Measurements from ENCODE around the gene NXPH2.

NXPH2 gene

DNA sequence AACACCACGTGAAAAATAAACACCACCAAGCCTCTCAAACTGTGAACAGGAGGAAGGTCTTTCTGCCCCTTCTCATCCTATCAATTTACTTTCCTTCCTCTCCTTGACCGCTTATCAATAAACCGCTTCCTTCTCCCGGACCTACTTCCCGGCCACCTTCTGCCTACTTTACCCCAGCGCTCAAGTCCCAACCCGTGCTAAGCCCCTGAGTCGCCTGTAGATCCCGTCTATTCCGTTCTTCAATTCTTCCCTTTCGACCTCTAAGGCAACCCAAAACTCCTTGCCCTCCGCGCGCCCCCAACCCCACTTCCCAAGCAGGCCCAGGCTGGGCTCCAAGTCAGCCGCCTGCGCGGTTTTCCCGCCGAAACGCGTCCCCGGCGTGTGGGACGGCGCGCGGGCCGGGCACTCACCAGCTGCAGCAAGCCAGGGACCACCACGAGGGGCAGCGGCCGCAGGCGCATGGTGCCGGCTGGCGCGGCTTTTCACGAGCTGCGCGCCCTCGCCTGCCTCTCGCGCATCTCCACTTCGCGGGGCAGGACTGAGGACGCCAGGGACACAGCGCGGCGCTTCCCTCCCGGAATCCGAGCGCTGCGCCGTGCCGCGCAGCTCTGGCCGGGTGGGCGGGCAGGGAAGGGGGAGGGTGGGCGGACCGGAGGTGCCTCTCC lies at the start of gene NXPH2:
Gene NXPH2, minus strand, starts transcription at position 610 of the 665 bp plus-strand sequence. Its CDS starts 149 bp downstream, at position 461.
- no peak for DNase-seq

DNA sequence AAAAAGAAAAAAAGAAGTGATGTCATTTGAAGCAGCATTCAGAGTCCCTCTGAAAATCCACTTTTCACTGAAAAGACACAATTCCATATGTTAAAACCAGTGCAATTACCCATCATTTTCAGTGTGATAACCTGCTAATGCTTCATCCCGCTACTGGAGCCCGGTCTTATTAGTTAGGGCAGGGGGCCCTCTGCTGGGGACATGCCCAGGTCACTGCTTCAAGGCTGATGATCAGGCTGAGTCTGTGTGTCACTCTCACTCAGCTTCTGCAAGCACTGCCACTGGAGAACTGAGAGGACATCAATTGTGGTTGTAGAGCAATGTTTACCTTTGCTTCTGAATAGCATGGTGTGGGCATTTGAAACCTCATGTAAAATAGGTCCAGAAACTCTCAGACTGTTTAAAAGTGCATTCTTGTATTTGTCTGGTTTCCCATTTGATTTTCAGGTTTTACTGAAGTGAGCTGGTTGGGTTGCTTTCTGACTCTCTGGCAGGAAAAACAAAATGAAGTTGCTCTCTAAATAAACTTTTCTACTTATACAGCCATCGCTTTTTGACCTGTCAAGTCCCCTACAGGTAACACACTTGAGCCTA lies 49.2 kb upstream of the NXPH2 start:
- DNase-seq = peak; percentile 15 to 28

DNA sequence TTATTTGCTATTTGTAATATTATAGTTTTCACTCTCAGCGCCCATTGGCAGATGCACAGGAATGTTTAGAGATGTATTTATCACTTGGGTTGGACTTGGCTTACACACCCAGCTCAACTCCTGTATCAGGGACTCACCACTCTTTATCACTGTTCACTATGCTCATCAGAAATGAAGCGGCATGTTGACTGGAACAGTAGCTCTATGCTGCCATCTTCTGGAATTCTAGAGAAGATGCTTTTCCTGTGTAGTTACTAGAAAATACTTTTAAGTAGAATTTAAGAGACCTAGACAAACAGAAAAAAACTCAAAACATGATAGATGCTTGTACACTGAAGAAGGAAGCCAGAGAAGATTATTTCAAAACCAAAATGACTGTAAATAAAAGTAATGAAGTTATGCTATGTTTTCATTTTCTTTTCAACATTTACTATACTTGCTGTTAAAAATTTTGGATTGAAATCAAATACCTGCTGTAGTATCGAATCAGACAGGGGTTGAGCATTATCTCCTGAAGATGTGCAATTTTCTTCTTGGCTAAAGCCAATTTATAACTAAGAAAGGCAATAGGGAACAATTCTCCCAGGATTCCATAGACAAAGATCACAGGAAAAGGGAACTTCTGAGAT lies 47.4 kb upstream of the NXPH2 start:
- peak; percentile 17 to 26 for DNase-seq

- peak in 1 of 2 experiments; percentile 4 for DNase-seq
Measured at GRCh38 chr2:138823666-138824065, 43.5 kb upstream of the NXPH2 start.

- DNase-seq = no peak
Measured at GRCh38 chr2:138819964-138820363, 39.8 kb upstream of the NXPH2 start.

- DNase-seq = no peak
Measured at GRCh38 chr2:138818556-138818955, 38.4 kb upstream of the NXPH2 start.

GRCh38 chr2:138814123-138814898 lies 34.1 kb upstream of the NXPH2 start:
- peak; percentile 13 to 23 for DNase-seq

DNA sequence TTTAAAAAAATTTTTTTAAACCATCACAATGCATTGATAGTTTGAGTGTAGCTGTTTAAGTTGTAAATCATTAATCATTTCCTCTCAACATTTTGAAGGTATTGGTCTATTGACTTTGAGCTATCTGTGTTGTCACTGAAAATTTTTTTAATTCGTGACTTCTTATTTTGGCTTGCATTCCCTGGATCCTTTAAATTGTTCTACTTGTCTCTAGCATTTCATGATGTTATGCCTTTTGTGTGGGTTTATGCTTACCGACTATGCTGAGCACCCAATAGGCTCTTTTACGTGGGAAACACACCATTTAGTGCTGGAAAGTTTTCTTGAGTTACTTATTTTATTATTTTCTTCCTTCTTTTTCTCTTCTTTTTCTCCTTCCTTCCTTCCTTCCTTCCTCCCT lies 31.2 kb upstream of the NXPH2 start:
- DNase-seq = no peak

GRCh38 chr2:138794724-138795123 lies 14.5 kb upstream of the NXPH2 start:
- DNase-seq = no peak

- DNase-seq = no peak
Measured at GRCh38 chr2:138787053-138787666, 7.0 kb upstream of the NXPH2 start.

DNA sequence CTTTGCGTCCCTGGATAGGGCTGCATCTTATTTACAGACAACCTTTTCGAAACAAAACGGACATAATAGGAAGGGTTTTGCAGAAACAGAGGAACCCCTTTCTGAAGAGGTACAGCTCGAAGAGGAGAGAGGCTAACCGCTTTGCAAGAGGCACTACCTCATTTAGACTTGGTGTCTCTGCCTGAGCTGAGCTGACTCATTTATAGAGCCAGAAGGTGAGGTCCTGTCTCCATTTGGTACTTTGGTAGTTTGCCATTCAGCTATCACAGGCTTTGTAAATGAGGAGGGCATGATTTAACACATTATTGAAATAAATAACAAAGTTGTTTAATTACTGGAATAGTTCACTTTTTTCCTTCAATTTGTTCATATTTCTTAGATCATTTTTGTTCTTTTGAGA lies 2.2 kb upstream of the NXPH2 start:
- DNase-seq = no peak

DNA sequence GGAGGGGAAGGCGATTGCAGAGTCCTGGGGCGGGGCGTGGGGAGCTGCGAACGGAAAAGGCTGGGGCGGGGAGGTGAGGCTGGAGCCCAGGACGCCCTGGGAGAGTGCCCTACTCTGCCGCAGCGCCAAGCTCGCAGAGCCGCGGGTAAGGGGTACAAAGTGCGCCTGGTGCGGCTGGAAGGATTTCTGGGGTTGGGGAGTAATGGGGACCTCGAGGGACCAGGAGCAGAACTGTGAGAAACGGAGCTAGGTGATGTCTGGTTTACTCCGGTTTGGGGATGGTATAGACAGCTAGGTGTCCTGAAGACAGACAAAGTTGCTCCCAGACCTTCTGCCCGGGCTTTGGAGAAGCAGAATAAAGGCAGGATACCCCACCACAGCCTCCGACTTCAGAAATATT lies 718 bp upstream of the NXPH2 start:
- no peak for DNase-seq

- no peak for DNase-seq
Measured at GRCh38 chr2:138780446-138780880, 273 bp upstream of the NXPH2 start.

GRCh38 chr2:138779406-138779780 lies 797 bp downstream of the NXPH2 start:
- no peak for DNase-seq

DNA sequence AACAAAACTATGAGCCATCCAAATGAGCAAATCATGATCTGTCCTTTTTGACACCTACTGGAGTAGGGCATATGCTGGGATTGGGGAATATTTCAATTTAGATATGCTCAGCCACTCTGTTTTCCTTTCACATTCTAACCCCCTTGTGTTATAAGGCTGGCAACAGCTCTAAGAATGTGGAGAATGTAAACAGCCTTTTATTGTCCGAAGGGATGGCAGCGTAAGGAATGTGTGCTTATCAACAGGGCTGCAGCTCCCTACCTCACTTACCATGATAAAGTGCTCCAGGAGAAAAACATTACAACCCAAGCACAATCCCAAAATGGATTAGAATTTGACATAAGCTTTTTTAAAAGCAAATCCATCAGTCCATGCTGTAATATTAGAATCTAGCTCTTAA lies 2.2 kb downstream of the NXPH2 start:
- no peak for DNase-seq

- no peak for DNase-seq
Measured at GRCh38 chr2:138775736-138776135, 4.5 kb downstream of the NXPH2 start.

DNA sequence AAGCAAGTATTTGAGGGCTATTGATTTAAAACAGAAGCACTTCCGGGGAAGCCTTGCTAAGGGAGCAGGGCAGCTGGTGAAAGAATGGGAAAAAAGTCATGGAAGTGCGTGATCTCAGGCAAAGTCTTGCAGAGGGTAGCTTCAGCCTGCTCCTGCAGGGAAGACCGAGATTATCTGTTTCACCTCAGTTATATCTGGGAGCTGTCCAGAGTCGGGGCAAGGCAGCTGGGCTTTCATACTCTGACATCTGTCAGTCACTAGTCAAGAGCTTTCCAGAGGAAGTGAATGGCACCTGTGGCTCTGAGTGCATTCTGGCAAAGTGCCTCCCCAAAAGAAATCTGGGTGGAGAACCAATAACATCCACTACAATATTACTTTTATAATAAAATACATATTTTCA lies 8.7 kb downstream of the NXPH2 start:
- DNase-seq = no peak

GRCh38 chr2:138767101-138767500 lies 13.1 kb downstream of the NXPH2 start:
- no peak for DNase-seq

DNA sequence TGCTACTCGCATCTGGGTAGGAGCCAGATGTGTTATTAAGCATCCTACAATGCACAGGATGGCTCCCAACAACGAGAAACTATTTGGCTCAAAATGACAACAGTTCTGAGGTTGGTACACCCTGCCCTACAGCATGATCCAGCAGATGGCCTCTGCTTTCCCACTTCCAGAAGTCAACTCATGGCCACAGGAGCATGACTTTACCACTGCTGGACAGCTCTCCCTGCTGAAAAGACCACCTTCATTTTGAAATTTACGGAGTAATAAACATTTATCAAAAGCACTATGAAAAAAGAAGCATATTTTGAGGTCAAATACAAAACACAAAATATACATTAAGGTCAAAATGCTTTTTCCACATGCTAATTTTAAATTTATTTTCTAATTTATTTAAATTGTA lies 13.7 kb downstream of the NXPH2 start:
- DNase-seq = no peak

DNA sequence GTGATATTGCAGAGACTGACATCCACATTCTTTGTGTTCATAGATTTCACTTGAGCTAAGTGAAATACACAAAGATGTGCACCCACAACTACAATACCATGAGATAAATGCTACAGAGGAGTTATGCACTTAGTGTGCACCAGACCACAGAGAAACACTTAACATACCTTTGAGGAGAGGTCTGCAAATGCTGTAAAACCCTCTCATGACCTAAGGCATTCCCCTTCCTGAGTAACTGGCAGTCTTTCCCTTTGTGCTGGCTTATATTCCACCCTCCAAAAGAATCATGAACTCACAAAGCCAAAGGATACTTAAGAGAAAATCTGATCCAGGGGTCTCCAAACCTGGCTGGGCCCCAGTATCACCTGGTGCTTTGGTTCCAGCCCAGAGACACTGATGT lies 16.2 kb downstream of the NXPH2 start:
- DNase-seq = no peak

DNA sequence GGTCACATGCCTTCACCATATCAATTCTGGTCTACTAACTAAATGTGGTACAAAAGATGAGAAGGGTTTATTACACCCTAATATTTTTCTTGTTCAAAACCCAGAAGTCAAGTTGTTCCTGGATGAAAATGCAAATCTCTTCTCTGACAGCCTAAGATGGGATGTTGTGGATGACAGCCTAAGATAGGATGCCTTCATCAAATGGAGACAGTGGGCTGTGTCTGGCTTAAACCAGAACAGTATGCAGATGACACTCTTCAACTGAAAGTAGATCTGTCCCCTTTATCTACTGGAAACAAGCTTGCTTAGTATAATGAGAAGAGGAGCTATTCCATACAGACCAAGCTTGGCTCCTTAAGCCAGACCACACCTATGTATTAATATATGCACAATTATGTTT lies 17.7 kb downstream of the NXPH2 start:
- DNase-seq = no peak

DNA sequence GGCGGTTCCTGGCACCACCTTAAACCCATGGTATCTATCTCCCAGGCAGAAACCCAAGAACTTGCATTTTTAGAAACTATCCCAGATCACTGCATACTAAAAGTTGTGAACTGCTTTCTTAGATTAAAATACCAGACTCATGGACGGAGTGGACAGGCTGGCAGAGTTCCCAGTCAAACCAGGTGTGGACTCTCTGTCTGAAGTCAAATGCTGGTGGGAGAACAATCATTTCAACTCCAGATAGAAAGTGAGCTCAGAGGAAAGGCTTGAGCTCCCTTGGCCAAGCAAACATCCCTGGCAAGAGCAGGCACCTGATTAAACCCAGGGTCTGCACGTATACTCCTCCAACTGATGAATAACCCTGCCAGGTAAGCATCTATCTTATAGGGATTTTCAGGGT lies 19.5 kb downstream of the NXPH2 start:
- DNase-seq = peak in 1 of 2 experiments; percentile 8

DNA sequence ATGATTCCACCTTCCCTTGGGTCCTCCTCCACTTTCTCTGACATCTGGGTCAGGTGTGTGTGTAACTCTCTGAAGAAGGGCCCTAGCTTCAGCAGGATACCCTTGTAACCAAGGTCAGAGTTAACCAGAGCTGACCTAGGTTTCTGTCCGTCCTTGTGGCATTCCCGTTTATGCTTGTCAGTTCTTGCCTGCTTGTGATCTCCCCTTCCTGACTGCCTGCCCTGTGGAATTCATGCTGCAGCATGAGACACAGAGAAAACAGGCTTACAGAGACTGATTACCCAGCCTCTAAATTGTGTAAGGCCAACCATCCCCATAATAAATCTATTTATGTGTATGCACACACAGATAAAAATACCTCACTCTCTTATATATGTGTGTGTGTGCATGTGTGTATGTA lies 22.8 kb downstream of the NXPH2 start:
- no peak for DNase-seq
